DMS114 treated with DMSO at 0.1 percent for 48 hours (cell line): ENCODE data around the gene RYR2.

Experiments
- DNase-seq: peaks from one replicate; lab custom pipeline; 2025; ENCODE audit not compliant: unreplicated experiment; lab: John Stamatoyannopoulos, UW

RYR2 gene

GRCh38 chr1:237187842-237188241 lies 145.9 kb downstream of the RYR2 start:
- no peak for DNase-seq

- DNase-seq, result no peak
These were observed 149.4 kb downstream of the RYR2 start for GRCh38 chr1:237191403-237191802.

- DNase-seq, result no peak
These were observed 155.8 kb downstream of the RYR2 start for GRCh38 chr1:237197470-237198425.

GRCh38 chr1:237199026-237199425 lies 157.0 kb downstream of the RYR2 start:
- DNase-seq, result no peak

- no peak for DNase-seq
These were observed 159.2 kb downstream of the RYR2 start for GRCh38 chr1:237201155-237201554.

- no peak for DNase-seq
These were observed 162.9 kb downstream of the RYR2 start for GRCh38 chr1:237204841-237205240.

GRCh38 chr1:237205400-237206064 lies 163.5 kb downstream of the RYR2 start:
- no peak for DNase-seq

GRCh38 chr1:237206065-237206414 lies 164.1 kb downstream of the RYR2 start:
- DNase-seq, result no peak

GRCh38 chr1:237211031-237211430 lies 169.0 kb downstream of the RYR2 start:
- DNase-seq, result no peak

GRCh38 chr1:237211540-237211939 lies 169.6 kb downstream of the RYR2 start:
- DNase-seq, result no peak

- no peak for DNase-seq
These were observed 178.0 kb downstream of the RYR2 start for GRCh38 chr1:237219751-237220642.

- no peak for DNase-seq
These were observed 181.4 kb downstream of the RYR2 start for GRCh38 chr1:237223419-237223818.

- DNase-seq, result no peak
These were observed 184.4 kb downstream of the RYR2 start for GRCh38 chr1:237226177-237226944.

- DNase-seq, result no peak
These were observed 185.5 kb downstream of the RYR2 start for GRCh38 chr1:237227476-237227875.

- DNase-seq, result no peak
These were observed 186.4 kb downstream of the RYR2 start for GRCh38 chr1:237228421-237228820.

GRCh38 chr1:237229333-237229732 lies 187.3 kb downstream of the RYR2 start:
- DNase-seq, result no peak

GRCh38 chr1:237232501-237232900 lies 190.5 kb downstream of the RYR2 start:
- DNase-seq, result no peak

- DNase-seq, result no peak
These were observed 193.1 kb downstream of the RYR2 start for GRCh38 chr1:237235091-237235490.

GRCh38 chr1:237237721-237238120 lies 195.7 kb downstream of the RYR2 start:
- DNase-seq, result no peak

- no peak for DNase-seq
These were observed 197.3 kb downstream of the RYR2 start for GRCh38 chr1:237239248-237239647.

GRCh38 chr1:237241038-237241437 lies 199.1 kb downstream of the RYR2 start:
- DNase-seq, result no peak
